Stimulated activated CD4-positive, alpha-beta T cell treated with anti-CD3 and anti-CD28 coated beads, Interleukin-15, amount 100 ng/mL, for 1 hour (primary cell): ENCODE measurements around the gene PFKFB3.

Source experiments
- DNase-seq, 2 donors: peaks; one replicate each; pipeline ENCODE4 v3.0.0-alpha.2; 2020; ENCODE audit warnings: low read depth in 1 of 2, low spot score in 1 of 2

The PFKFB3 gene

DNA sequence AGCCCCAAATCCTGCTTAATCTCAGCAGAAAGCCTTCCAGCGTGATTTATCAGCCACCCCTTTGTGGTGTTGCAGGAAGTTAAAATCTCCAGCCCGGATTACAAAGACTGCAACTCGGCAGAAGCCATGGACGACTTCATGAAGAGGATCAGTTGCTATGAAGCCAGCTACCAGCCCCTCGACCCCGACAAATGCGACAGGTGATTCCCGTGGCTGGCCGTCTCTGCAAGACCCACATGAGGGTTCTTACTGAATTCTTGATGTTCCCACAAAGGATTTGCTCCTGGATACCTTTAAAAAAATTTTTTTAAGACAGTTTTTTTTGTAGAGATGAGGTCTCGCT lies 16.7 kb downstream of the PFKFB3 start:
- no peak for DNase-seq

GRCh38 chr10:6220418-6221191 lies 17.9 kb downstream of the PFKFB3 start:
- DNase-seq = no peak

GRCh38 chr10:6221192-6221940 lies 18.6 kb downstream of the PFKFB3 start:
- no peak for DNase-seq

DNA sequence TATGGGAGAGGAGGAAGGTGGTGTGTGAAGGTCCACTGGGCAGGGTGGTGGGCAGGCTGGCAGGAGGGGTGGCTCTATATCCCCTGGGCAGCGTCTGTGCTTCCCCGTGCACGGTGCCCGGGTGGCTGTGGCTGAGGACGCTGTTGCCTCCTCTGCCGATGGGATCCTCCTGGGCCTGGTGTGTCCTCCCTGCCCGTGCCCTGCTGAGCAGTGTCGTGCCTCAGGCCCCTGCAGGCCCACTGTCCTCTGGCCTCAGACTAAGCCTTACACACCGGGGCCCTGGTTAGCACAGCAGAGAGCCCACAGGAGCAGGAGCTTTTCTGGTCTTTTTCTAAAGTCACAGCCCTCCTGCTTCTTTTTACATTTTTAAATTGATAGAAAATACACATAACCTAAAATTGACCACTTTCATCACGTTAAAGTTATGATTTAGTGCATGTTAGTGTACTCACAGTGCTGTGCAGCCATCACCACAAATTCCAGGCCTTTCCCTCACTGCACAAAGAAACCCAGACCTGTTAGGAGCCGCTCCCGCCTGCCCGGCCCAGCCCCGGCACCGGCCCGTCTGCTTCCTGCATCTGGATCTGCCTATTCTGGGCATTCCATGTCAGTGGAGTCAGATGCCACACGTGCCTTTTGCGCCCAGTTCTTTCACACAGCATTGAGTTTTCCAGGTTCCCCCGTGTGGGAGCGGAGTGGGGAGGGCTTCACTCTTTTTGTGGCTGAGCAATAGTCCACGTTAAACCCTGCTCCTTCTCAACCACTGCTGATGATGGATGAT lies 19.4 kb downstream of the PFKFB3 start:
- DNase-seq = no peak

- no peak for DNase-seq
Measured at GRCh38 chr10:6222755-6223154, 20.0 kb downstream of the PFKFB3 start.

DNA sequence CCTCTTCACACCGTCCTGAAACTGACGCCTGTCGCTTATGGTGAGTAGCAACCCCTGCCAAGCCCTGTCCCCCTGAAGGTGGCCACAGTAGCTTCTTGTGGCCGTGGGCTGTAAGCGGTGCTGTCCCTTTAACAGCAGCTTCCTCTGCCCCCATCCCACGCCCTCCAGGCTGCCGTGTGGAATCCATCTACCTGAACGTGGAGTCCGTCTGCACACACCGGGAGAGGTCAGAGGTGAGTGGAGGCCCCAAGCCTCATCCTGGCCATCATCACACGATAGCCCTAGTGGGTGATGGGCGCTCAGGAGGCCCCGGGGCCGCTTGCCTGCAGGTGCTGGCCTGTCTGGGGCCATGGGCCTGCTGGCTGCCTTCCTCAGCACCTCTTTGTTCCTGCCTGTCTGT lies 21.2 kb downstream of the PFKFB3 start:
- no peak for DNase-seq

- no peak for DNase-seq
Measured at GRCh38 chr10:6224781-6225180, 22.0 kb downstream of the PFKFB3 start.

DNA sequence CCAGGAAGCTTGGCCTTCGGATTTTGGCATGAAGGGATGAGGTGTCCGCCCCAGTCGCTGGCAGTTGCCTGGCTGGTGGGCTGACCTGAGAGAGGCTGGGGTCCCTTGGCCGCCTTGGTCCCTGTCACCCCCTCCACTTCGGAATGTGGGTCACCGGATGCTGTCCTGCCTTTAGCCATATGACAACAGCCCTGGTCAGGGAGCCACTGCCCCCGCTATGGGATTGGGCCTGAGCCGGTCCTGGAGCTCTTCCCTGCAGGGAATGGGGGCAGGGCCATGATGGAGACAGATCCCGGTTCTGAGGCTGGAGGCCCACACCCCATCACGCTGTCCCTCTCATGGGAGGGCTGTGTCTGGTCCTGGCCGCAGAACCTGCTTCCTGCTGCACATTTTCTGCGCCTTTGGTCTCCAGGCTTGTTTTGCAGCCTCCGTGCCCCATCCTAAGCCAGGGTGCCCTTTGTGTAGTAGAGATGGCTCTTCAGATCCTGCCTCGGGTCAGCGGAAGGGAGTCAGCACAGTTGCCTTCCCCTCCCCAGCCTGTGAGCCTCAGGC lies 22.6 kb downstream of the PFKFB3 start:
- DNase-seq = no peak

DNA sequence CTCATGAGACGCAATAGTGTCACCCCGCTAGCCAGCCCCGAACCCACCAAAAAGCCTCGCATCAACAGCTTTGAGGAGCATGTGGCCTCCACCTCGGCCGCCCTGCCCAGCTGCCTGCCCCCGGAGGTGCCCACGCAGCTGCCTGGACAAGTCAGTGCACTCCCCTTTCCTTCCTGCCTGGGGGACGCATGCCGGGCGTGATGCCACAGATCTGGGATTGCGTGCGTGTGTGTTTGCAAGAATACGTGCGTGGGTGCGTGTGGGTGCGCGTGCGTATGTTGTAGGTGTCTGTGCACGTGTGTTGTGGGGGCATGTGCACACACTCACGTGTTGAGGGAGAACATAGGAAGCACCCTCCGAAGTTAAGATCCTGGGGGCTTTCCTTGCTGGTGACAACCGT lies 23.5 kb downstream of the PFKFB3 start:
- DNase-seq = no peak

- no peak for DNase-seq
Measured at GRCh38 chr10:6227346-6227745, 24.6 kb downstream of the PFKFB3 start.

- DNase-seq = no peak
Measured at GRCh38 chr10:6228010-6228511, 25.3 kb downstream of the PFKFB3 start.

DNA sequence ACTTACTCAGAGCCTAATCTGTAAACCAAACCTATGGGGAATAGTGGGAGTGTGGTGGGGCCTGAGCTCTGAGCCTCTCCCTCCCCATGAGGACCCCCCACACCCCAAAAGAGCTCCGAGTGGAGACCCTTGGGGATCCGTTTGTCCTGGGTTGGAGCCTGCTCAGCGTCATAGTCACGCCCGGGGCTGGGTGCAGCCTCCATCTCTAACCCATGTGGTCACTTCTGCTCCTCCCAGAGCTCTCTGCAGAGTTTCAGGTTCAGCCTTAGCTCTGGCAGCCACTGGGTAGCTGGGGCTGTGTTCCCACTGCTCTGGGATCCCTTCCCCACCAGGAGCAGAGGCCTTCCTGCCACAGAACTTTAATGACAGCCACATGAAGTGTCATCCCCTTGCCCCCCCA lies 25.9 kb downstream of the PFKFB3 start:
- no peak for DNase-seq

- DNase-seq = no peak
Measured at GRCh38 chr10:6229290-6229689, 26.6 kb downstream of the PFKFB3 start.

- no peak for DNase-seq
Measured at GRCh38 chr10:6229746-6230145, 27.0 kb downstream of the PFKFB3 start.

GRCh38 chr10:6230315-6230714 lies 27.6 kb downstream of the PFKFB3 start:
- DNase-seq = no peak

DNA sequence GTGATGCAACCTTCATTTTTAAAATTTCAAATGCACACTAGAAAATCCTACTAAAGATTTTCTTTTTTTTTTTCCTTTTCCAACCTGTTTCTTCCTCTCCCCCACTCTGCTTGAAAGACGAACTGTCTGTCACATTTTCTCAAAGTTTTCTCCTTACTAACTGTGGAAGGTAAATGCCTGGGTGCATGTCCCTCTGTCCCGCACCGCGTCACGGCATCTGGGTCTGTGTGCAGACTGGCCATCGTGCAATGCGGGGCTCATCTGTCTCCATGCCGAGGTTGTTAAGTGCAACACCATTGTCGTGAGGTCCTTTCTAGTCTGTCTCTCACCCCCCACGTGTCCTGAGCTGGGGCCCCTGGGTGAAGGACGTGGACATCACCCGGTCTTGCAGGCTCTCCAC lies 28.4 kb downstream of the PFKFB3 start:
- no peak for DNase-seq

DNA sequence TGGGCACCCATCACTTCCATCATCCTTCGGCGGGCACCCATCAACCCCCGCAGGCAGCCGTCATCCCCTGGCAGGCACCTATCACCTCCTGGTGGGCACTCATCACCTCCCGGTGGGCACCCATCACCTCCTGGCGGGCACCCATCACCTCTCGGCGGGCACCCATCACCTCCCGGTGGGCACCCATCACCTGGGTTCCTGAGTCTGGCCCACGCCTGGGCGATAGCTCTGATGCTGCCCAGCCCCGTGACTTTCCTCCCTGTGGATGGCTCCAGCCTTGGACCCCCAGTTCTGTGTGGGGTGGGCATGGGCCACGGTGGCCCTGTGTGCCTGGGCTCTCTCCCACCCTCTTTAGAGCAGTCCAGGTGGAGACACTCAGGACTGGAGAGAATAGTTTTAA lies 29.0 kb downstream of the PFKFB3 start:
- no peak for DNase-seq

DNA sequence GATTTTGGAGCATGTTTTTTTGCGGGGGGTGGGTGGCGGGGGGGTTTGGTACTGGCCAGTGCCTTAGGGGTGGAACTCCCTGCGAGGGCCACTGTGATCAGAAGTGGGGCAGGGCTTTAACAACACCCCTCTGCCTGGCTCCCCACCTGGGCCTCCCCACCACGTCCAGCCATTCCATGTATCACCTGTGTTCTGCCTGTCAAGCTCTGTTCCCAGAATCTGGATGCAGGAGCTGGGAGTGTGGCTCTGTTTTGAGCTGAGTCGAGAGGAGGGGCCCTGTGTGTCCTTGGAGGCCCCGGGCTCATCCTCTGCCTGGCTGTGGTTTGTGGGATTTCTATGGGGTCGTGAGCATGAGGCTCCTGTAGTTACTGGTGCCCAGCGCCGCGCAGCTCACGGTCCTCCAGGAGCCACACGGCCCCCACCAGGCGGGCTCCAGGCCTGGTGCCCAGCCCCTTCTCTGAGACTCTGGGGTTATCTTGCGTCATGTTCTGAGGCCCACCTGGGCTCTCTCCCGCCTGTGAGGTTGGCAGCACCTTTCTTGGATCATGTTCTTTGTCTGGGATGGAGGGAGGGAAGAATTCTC lies 29.6 kb downstream of the PFKFB3 start:
- DNase-seq = no peak

GRCh38 chr10:6232846-6233724 lies 30.4 kb downstream of the PFKFB3 start:
- no peak for DNase-seq

GRCh38 chr10:6233725-6234277 lies 31.1 kb downstream of the PFKFB3 start:
- DNase-seq = no peak
